ENCODE data around the gene ITGA1. TPM values are rescaled to one million over a fixed set of nuclear protein-coding genes. Genes with fewer than 3 reads are reported as not detected.

Gene ITGA1
- total and polyA plus RNA-seq, 2 of the 8 experiments (the other 6 are each of a cell fraction or from before 2014, with no cell fraction given), result 2.3 to 9.0 TPM

DNA sequence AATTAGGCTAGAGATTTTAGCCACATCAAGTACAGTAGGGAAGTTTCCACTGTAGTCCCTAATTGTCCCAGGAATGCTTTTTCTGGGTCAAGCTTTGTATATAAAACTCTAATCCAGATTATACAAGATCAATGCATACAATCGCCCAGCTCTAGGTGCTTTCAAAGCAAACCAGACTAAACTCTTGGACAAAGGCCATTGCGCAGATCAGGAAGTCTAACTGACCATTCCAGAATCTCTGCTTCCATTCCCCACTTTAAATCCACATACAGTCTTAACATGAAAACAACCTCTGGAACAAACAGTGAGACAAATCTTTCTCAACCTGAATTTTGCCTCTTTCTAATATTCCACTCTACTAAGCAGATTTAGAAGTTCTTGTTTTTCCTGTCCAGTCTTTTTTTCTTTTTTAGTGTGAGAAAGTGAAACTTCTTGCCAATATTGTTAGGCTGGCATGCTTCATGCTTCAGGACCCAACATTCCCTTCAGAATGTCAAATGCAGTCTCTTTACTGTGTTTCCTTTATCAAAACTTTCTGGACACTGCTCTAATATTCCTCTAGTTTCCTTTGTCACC is 76.1 kb downstream of the ITGA1 start (continued):
- TF ChIP-seq POU5F1 (IDR thresholded peaks at IDR 0.05; ENCODE audit: low read depth, low read length) (no peak), EGR1 (IDR thresholded peaks at IDR 0.05; ENCODE audit: borderline replicate concordance, low read depth, low read length) (no peak), TEAD4 (IDR thresholded peaks at IDR 0.05; ENCODE audit: low read depth, low read length) (no peak)
- TF ChIP-seq, protein P1, sequence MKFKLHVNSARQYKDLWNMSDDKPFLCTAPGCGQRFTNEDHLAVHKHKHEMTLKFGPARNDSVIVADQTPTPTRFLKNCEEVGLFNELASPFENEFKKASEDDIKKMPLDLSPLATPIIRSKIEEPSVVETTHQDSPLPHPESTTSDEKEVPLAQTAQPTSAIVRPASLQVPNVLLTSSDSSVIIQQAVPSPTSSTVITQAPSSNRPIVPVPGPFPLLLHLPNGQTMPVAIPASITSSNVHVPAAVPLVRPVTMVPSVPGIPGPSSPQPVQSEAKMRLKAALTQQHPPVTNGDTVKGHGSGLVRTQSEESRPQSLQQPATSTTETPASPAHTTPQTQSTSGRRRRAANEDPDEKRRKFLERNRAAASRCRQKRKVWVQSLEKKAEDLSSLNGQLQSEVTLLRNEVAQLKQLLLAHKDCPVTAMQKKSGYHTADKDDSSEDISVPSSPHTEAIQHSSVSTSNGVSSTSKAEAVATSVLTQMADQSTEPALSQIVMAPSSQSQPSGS (IDR thresholded peaks at IDR 0.05; ENCODE audit: low read length), result no peak
